Activated T-cell treated with anti-CD3 and anti-CD28 coated beads for 4 hours (primary cell): ENCODE measurements around the gene ENO4.

Experiments
- DNase-seq: peaks from one replicate; pipeline ENCODE4 v3.0.0-alpha.2; 2020

The ENO4 gene

DNA sequence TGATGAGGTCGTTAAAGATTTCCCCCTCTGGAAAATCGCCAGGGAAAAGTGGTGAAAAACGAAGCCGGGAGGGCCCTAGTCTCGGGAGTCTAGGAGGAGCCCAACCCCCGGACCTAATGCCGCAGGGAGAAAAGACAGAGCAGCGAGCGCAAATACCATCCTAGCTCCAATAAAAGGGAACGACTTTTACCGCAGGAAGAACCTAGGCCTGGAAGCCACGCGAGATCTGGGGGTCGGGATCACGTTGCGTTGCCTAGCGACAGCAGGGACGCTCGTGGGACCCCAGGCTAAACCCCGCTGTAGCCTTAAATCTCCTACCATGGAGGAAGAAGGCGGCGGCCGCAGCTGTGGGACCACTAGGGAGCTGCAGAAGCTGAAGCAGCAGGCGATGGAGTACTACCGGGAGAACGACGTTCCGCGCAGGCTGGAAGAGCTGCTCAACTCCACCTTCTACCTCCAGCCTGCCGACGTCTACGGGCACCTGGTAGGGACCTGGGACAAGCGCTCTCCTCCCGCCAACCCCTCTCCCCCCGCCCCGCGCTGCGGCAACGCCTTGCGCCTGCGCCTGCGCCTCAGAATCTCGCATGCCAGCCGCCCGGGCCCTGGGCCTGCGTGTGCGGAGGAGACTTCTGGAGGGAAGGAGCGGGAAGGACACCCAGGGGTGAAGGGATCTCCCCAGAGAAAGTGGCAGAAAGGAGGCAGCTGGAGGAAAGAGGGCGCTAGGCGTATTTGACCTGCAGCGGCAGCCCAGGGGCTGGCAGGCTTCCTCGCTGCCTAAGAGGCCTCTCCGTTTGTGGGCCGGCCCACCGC is at the start of gene ENO4:
ENO4 (plus strand) TSS at position 252 of the 810 bp plus-strand sequence; CDS start at position 320, 68 bp downstream.
- no peak for DNase-seq

DNA sequence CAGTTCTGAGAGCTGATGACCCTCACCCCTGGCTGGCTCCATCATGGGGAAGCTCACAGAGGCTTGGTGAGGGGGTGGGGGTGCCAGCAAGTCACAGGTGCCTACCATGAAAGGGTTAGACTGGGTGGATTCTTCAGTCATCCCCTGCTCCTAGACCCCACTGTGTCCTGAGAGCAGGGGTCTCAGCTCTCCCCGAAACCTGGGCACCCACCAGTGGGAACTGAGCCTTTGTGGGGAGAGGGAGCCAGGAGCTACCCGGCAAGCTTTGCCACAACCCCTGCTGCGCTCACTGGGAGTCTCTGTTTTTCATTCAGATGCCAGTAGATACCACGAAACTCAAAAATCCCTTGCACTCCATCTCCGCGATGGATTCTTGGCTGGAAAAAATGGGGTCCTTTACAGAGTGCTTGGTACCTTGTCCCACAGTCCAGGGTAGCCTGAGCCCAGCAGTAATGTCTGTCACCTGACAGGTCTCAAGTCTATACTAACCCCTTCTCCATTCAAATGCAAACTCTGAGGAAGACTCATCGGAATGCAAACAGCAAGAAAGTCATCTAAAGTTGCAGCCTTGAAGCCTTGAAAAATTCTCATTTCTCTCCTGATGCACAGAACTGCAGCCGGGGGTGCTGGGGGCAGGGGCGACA is 48.9 kb upstream of the ENO4 start:
- DNase-seq, result no peak

GRCh38 chr10:116801658-116802057 is 47.6 kb upstream of the ENO4 start:
- DNase-seq, result no peak

- no peak for DNase-seq
These were observed 46.8 kb upstream of the ENO4 start for GRCh38 chr10:116802474-116802873.

- DNase-seq, result no peak
These were observed 46.4 kb upstream of the ENO4 start for GRCh38 chr10:116802876-116803275.

DNA sequence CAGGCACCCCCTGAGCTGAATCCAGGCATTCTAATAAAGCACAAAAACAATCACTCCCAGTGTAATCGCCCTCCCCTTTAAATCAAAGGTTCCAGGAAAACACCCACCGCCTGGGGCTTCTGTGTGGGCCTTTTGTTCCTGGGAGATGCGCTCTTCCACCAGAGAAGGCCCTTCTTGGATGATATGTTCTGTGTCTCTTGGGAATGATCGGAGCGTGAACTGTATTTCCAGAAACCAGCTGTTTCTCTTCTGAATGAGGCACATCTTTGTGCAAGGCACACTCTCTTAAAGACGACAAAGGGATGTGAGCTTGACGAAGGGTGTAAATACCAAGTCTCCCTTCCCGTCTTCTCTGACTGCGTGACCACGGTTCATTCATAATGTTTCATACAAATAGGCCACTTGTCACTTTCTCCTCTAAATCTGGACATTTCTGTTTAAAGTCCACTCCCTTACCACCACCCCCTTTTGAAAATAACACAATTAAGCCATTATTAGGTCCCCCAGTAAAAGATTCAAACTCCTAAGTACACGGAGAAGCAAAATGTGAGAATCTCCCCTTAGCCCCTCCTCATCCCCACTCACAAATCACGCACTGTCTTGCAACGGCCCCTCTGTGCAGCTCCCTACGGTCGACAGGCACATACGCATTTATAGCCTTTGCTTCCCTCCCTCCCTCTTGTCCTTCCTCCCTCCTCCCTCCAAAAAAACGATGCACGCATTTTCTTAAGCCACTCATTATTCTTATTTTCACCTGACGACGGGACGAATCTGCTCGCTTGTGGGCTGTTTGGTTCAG is 45.6 kb upstream of the ENO4 start:
- DNase-seq, result no peak

DNA sequence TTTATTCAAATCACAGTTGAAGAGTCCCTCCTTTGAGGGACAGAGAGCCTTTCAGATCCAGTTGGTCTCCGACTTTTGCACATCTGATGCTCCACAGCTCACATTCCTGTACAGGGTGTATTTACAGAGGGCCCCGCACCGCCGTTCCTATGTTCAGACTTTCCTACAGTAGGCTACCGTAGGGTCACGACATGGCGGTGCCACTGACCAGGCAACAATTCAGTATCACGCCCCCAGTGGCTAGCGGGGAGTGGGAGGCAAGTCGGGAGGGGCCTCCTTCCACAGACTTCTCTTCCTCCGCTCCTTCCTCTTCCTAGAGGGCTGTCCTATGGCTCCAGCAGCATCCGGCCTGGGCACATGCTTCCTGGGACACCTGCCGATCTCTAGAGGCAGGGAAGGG is 40.6 kb upstream of the ENO4 start:
- DNase-seq, result no peak

- DNase-seq, result no peak
These were observed 39.7 kb upstream of the ENO4 start for GRCh38 chr10:116809483-116810119.

DNA sequence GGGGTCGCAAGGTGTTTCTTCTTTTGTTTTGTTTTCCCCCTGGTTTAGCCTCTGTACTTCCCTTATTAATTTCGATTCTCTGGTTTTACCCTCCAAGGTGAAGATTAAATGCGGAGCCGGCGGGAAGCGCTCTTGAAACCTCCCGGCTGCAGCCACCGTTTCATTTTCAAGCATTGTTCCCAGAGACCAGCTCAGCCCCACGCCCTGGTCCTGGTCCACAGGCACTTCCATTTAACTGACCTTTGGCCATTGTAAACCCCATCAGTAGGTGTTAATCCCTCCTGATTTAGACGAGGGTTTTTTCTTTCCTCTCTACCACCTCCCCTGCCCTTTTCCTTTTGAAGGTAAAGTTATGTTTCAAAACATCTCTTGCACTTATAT is 39.2 kb upstream of the ENO4 start:
- no peak for DNase-seq

DNA sequence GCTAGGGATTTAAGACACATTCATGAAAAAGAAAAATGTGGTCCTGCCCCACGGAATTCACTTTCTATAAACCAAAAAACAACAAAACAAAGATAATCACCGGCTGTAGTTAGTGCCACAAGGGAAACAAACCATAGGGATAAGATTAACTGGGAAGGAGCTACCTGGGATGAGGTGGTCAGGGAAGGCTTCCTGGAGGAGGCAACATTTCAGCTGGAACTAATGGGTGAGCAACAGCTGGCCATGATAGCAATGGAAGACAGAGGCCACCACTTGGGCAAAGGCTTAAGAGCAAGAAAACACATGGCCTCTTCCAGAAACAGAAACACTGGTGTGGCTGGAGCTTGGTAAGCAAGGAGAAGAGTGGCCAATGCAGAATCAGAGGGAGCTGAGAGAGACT is 38.4 kb upstream of the ENO4 start:
- DNase-seq, result no peak

DNA sequence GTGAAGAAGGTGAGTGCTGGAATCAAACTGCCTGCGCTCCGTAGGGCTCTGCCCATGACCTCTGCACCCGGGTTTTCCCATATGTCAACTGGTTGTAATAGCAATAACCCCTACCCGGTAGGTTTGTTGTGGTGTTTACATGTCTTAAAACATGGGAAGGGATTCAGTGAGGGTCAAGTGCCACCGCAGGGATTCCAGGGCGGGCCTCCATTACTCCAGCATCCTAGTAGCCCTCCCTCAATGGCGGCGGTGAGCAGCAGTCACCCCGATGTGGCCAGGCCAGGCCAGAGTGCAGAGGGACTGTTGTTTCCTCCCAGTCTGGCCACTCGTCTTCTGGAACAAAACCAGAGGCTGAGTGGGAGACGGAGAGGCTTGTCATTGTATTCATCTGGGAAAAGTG is 37.6 kb upstream of the ENO4 start:
- no peak for DNase-seq

GRCh38 chr10:116815641-116816415 is 33.5 kb upstream of the ENO4 start:
- DNase-seq, result no peak

DNA sequence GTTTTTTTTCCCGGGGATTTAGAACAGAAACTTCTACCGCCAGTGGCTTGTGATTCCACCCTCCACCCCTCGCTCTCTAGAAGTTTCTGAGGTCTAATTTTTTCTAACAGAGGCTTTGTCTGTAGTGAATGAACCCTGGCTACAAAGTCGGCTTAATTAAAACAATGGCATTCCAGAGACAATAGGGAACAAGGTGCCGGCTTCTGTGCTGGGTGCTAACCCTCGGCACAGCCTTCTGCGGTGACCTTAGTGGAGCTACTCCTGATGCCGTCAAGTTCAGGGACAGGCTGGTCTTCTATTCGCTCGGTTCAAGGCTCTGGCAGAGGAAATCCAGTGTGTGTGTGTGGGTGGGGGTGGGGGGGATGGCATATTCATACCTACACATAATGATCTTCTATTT is 32.1 kb upstream of the ENO4 start:
- DNase-seq, result no peak

DNA sequence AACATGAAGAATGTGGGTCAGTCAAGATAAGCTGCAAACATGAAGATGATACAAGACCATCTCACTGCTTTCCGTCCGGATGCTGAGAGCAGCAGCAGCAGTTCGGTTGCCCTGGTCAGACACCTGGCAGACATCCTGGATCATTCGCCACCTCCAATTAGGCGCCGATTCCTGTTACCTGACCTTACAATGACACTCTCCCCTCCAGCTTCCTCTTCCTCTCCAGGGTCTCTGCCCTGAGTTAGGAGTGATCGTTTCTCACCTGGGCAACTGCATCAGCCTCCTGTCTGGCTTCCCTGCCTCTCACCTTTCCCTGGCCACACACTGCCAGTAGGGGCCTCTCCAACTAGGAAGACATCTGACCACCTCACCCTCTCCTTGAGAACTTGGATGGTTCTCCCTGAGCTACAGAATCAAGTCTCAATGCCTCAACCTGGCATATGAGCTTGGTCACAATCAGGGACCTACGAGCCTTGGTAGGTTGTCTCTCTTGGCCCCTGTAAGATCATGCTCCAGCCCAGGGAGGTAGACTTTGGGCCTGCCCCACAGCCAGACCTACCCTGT is 31.4 kb upstream of the ENO4 start:
- DNase-seq, result no peak

DNA sequence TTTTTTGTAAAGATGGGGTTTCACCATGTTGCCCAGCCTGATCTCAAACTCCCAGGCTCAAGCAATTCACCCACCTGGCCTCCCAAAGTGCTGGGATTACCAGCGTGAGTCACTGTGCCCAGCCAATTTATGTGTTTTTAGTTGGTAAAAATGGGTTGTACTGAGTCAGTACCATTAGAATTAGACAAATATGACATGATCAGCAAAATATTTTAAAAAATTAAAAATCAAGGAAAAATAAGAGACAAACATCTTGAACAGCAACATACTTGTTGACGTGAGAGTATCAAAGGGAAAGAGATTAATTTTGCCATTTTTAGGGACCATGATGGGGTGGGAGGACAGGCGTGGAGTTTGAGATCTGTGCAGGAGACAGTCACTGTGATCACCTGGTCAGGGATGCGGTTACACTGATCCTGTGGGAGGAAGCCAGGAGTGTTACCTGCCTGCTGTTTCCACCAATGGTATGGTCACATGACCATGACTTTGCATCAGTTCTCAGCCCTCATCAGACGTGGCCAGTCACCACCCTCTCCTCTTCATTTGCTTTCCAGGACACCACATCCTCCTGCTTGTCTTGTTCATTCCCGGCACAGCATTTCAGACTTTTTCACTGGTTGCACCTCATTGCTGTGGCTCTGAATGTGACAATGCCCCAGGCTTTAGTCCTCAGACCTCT is 29.2 kb upstream of the ENO4 start:
- no peak for DNase-seq

DNA sequence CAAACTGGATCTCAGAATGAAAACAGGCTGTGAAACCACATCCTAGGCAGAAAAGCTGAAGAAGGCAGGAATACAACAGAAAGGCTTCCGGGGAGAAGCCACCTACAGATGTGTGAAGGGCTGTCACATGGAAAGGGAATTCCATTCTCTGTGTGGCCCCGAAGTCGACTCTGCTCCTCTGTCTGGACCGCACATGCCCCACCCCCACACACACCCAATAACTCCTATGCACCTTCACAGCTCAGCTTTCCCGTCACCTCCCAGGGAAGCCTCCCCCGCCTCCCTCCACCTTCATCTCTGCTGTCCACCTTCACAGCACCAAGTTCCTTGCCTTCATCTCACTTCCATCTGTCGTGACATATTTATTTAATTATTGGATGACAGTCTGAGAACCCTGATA is 23.4 kb upstream of the ENO4 start:
- DNase-seq, result no peak

DNA sequence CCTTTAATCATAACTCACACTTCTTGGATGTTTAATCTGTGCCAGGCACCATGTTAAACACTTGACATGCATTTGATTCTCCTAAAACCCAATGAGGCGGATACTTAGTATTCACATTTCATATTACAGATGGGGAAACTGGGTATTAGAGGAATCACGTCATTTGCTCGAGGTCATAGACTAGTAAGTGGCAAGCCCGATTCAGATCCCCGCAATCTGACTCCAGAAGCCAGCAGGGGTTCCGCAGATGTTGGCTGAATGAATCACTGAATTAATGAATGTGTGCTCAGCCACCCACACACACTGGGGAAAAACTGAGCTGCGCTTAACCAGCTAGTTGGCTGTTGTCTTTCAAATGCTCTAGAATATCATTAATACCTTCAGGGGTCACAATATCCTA is 22.5 kb upstream of the ENO4 start:
- no peak for DNase-seq

DNA sequence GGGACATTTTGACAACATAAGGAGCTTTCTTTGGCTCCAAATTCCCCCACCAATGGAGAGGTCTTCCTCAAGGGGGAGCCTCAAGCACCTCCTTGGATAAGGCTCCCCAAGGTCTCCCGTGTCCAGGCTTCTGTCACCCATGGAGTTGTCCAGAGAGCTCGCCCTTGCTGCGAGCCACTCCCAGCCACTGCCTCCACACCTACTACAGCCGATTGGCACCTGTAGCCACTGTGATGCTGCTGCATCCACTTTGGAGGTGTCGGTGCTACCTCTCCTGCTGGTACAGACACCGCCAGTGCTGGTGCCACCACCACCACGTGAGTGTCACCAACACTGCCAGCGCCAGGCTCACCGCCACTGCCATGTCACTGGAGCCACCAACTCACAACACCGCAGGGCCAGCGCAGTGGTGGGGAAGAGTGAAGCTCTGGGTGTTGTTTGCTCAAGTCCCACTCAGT is 22.1 kb upstream of the ENO4 start:
- no peak for DNase-seq

DNA sequence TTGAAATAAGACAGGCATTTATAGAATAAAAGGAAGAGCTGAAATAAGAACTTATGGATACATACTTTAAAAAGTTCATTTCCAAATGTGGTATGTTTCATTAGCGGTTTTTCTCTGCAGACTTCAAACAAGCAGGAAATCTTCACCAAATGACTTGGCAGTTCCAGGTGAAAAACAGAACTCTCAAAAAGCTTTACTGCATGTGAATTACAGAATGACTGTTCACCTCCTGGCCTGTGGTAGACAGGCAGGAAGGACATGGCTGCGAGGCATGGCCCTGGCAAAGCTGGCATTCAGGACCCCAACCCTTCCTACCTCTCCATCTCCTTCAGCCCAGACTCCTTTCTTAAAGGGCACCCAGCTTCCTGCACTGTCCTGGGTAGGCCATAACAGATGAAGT is 21.2 kb upstream of the ENO4 start:
- DNase-seq, result no peak

- DNase-seq, result no peak
These were observed 19.6 kb upstream of the ENO4 start for GRCh38 chr10:116829711-116830110.

- DNase-seq, result no peak
These were observed 18.2 kb upstream of the ENO4 start for GRCh38 chr10:116831086-116831485.

GRCh38 chr10:116831790-116832189 is 17.5 kb upstream of the ENO4 start:
- DNase-seq, result no peak
